ENCODE measurements around the gene ANTXR2. TPM values are rescaled to one million over a fixed set of nuclear protein-coding genes. Genes with fewer than 3 reads are reported as not detected.

The ANTXR2 gene
- total RNA-seq, 4 donors from 2014 or later, result 319 to 518 (median 329) TPM

DNA sequence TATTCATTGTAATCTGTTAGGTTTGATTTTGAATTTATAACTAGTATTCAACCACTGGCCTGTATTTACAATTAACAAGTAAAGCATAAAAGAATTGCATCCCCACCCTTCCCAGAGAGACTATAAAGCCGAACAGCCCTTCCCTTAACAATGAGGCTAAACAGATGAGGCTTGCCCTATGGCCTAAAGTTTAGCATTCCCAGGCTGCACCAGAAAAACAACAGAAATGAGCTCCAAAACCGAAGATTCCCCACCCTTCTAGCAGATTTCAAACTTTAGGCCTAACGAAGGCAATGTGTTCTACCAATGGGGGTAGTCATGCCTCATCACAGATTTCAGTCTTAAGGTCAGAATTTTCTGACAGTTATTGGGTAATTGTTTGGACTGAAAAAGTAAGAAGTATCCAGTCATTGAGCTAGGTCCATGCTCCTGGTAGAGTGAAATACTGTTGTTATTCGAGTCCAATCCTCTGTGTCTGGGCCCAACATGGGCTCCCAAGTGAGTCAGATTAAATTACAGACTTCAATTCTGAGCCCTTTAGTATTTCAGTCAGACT is 197.6 kb downstream of the ANTXR2 start:
- intact Hi-C loops (cut with DNase I), result no loop called here
- 82% methylated on average over 4 of the region's 4 CpGs for WGBS

GRCh38 chr4:79874197-79874596 is 198.8 kb downstream of the ANTXR2 start:
- 87% methylated on average over 2 of the region's 2 CpGs for WGBS
- intact Hi-C loops (cut with DNase I), result no loop called here
- H3K4me3 ChIP-seq, result no peak overlapping the region
- no peaks in the 10 kb centered on the region for H3K27me3 ChIP-seq
- no peak for DNase-seq (ENCODE audit: extremely low spot score)
- no peaks in the 10 kb centered on the region for H3K9me3 ChIP-seq
- no peaks in the 10 kb centered on the region for H3K4me1 ChIP-seq
- H3K36me3 ChIP-seq, result no peaks in the 10 kb centered on the region
- no peak overlapping the region for H3K27ac ChIP-seq (replicated peaks in 1 of 4)
- TF ChIP-seq CTCF (IDR thresholded peaks at IDR 0.05), result no peak
- no peak for TF ChIP-seq POLR2A (IDR thresholded peaks at IDR 0.05; ENCODE audit: low read depth)
- no peak for TF ChIP-seq EP300 (IDR thresholded peaks at IDR 0.05)
- no peak for TF ChIP-seq POLR2AphosphoS5 (IDR thresholded peaks at IDR 0.05)

More for the DNA sequence above, 197.6 kb downstream of the ANTXR2 start:
- no peak for TF ChIP-seq CTCF (IDR thresholded peaks at IDR 0.05)
- TF ChIP-seq POLR2AphosphoS5 (IDR thresholded peaks at IDR 0.05), result no peak
- TF ChIP-seq POLR2A (IDR thresholded peaks at IDR 0.05; ENCODE audit: low read depth), result no peak
- no peak for TF ChIP-seq EP300 (IDR thresholded peaks at IDR 0.05)
- no peak for DNase-seq (ENCODE audit: extremely low spot score)
- H3K27me3 ChIP-seq, result no peaks in the 10 kb centered on the region
- H3K4me3 ChIP-seq, result no peak overlapping the region
- H3K36me3 ChIP-seq, result no peaks in the 10 kb centered on the region
- no peak overlapping the region for H3K27ac ChIP-seq (replicated peaks in 1 of 4)
- no peaks in the 10 kb centered on the region for H3K9me3 ChIP-seq
- H3K4me1 ChIP-seq, result no peaks in the 10 kb centered on the region

DNA sequence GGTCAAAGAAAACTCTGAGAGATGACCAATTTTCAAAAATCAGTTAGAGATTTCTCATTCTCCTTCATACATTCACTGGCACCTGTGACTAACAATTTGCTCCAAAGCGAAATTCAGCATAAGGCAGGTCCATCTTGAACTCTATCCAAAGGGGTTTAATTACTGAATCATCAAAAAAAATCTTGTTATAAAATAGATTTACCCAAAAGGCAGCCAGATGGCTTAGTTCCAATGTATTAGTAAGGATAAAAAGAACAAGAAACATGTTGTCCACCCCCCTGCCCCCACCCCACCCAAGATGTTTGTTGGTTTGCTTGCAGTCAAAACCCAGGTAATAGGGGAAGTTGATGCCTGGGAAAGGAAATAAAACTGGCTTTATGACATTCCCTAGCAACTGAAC is 200.3 kb downstream of the ANTXR2 start:
- H3K27ac ChIP-seq (replicated peaks in 1 of 4), result no peak overlapping the region
- DNase-seq (ENCODE audit: extremely low spot score), result no peak
- H3K27me3 ChIP-seq, result no peaks in the 10 kb centered on the region
- H3K36me3 ChIP-seq, result no peaks in the 10 kb centered on the region
- H3K4me1 ChIP-seq, result no peaks in the 10 kb centered on the region
- H3K9me3 ChIP-seq, result no peaks in the 10 kb centered on the region
- intact Hi-C loops (cut with DNase I), result no loop called here
- no peak overlapping the region for H3K4me3 ChIP-seq
- TF ChIP-seq POLR2AphosphoS5 (IDR thresholded peaks at IDR 0.05), result no peak
- WGBS, result 84% methylated on average over 1 of the region's 1 CpG

- H3K27me3 ChIP-seq, result no peaks in the 10 kb centered on the region
- H3K36me3 ChIP-seq, result no peaks in the 10 kb centered on the region
- TF ChIP-seq CTCF (IDR thresholded peaks at IDR 0.05) (no peak), POLR2A (IDR thresholded peaks at IDR 0.05; ENCODE audit: low read depth) (no peak)
- no peak overlapping the region for H3K4me3 ChIP-seq
- no peak overlapping the region for H3K27ac ChIP-seq (replicated peaks in 1 of 4)
- 62% methylated on average over 3 of the region's 3 CpGs for WGBS
- intact Hi-C loops (cut with DNase I), result no loop called here
- no peak for DNase-seq (ENCODE audit: extremely low spot score)
- H3K9me3 ChIP-seq, result no peaks in the 10 kb centered on the region
- H3K4me1 ChIP-seq, result no peaks in the 10 kb centered on the region
These were observed 201.1 kb downstream of the ANTXR2 start for GRCh38 chr4:79871961-79872360.

DNA sequence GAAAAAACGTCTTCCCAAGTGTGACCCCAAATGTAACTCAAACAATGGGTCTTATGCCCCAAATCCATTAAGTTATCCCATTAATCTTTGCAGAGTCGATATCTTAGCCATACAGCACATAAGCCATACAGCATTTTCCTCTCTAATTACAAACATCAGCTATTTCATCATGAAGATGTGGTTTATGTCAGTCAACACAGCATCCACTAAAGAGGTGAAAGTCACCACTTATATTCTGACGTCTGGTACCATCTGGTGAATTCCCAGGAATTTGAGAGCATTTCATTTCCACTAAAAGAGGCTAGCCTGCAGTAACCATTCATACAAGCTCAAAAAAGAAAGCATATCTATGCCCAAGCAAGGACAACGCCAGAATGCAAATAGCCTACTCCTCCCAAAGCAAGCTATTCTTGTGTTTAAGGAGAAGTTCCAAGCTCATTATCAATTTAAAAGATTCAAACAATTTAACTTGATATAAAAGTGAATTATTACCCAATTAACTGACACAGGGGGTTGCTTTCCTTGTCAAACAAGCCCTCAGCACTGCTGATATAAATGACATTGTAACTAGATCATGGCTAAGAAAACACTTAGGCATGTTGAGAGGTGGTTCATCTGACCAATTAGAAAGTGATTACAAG is 203.3 kb downstream of the ANTXR2 start:
- Histone ChIP-seq H3K36me3 (no peaks in the 10 kb centered on the region), H3K27me3 (no peaks in the 10 kb centered on the region), H3K4me1 (no peaks in the 10 kb centered on the region), H3K27ac (replicated peaks in 1 of 4) (no peak overlapping the region), H3K4me3 (no peak overlapping the region), H3K9me3 (no peaks in the 10 kb centered on the region)
- intact Hi-C loops (cut with DNase I), result no loop called here
- DNase-seq (ENCODE audit: extremely low spot score), result no peak
- no peak for TF ChIP-seq EP300 (IDR thresholded peaks at IDR 0.05)
- no peak for TF ChIP-seq POLR2AphosphoS5 (IDR thresholded peaks at IDR 0.05)
- TF ChIP-seq POLR2A (IDR thresholded peaks at IDR 0.05; ENCODE audit: low read depth), result no peak
- TF ChIP-seq CTCF (IDR thresholded peaks at IDR 0.05), result no peak
- 83% methylated on average over 4 of the region's 4 CpGs for WGBS

All from esophagus muscularis mucosa (tissue), 4 donors.